NCI-H2171 treated with DMSO at 0.1 percent for 48 hours (cell line): ENCODE measurements around the gene GPC5.
"Not testable (repeated sequence)": the region's sequence is repeated elsewhere in the genome, so short reads cannot be mapped to it uniquely, and the experiment has no call there.

Experiments used
- DNase-seq: peaks from one replicate; lab custom pipeline; 2025; lab: John Stamatoyannopoulos, UW

Gene GPC5

DNA sequence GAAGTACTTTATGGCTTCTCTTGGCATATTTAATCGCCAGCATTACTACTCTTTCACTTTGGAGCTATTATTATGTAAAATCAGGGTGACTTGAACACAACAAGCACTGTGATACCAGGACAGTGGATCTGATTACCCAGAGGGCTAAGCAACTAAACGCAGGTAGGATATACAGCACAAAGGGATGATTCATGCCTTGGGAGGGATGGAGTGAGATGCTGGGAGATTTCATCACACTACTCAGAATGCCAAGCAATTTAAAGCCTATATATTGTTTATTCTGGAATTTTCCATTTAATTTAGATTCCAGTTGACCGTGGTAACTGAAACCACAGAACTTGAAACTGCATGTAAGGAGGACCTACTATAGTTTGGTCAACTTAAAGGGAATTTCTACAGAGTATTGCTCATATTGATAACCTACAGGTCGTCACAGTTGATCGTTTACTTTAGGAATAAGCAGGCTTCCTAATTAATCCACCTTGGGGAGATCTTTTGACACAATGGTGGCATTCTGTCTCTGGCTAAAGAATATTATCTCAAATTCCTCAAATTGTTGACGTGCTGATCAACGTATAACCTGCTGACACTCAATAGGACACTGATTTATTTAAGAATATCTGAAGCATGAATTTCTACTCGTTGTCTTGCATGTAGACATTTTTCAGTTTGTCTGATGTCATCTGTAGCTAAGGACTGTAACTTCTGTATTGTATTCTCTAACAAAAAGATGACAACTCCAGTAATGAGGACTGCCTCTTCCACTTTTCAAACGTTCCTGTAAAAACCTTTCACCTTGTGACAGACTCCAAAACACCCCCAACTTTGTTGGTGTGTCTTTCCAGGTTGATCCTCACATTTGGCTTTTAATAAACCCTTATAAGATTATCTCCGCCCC lies 254.2 kb downstream of the GPC5 start:
- DNase-seq = no peak

DNA sequence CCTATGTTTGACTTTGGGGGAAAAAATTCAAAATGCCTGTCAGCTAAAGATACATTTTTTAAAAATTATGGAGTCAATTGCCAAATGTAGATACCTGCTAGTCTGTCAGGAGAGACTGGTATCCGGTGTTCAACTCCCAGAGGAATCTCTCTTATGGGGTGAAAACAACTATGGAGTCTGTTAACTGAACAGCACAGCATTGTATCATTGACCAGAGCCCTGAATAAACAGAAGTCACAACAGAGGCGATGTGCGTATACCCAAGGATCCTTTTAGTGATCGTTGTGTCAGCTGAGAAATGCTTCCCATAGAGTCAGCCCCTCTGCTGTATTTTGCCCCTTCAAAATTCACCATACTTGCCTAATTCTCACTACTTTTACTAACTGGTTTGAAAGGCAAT lies 257.3 kb downstream of the GPC5 start:
- no peak for DNase-seq

- DNase-seq = no peak
Observed at GRCh38 chr13:91657283-91657682, 258.9 kb downstream of the GPC5 start.

- no peak for DNase-seq
Observed at GRCh38 chr13:91659256-91660075, 261.0 kb downstream of the GPC5 start.

GRCh38 chr13:91660076-91660415 lies 261.6 kb downstream of the GPC5 start:
- no peak for DNase-seq

GRCh38 chr13:91661692-91662490 lies 263.5 kb downstream of the GPC5 start:
- DNase-seq = no peak

DNA sequence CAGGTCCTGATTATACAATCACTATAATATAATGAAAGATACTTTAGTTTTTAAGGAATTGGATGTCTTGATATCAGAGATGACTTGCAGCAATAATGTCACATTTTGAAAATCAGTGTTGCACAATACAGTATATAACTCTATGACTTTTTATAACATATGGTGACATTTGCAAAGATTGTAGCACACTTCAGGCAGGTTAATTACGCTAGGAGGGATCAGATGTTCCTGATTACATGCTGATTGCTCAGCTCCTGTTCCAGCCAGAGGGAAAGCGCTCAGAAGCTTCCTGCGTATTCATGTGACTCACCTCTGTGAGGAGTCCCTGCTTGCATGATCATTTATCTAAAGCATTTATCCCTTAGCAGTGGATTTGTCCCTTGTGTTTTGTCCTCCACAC lies 265.6 kb downstream of the GPC5 start:
- DNase-seq = peak; percentile 92

DNA sequence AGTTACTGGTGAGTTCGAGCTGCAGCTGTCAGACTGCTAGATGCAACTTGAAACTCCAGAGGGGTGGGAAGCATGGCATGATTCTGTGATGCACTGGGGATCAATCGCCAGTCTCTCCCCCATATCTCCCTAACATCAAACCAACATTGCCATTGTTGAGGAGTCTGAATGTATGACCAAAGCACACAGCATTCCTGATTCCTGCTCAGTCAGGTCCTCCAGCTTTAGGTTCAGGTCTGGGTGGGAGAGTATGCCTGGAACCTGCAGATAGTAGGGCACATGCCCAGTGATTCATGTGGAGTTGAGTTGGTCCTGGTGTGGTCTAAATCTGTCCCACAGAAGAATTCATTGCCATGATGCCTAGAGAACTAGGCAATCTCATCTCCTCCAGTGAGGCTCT lies 269.1 kb downstream of the GPC5 start:
- no peak for DNase-seq

DNA sequence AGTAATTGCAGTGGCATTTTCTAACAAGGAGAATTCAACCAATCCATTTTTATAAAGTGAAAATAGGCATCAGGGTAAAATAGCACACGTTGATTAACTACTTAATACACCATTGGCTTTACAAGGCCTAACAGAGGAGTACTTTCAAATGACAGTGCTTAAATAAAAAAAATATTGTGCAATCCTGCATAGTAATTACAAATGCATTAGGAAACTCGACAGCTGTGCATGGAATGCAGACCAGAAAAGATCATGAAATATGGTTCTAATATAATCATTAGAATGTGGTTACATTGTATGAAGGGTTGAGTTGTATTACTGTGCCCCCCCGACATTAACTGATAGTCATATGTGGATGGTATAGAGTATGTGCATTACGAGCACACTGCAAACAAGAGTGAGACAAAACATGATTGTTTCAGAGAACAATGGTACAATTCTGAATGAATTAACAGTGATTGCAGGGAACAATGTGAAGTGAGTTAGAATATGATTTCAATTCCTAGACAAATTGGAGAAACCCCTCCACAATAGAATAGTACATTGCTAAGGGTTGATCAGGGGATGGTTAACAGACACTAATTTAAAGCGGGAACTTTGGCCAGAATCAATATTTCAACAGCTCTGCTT lies 270.6 kb downstream of the GPC5 start:
- DNase-seq = no peak

- DNase-seq = not testable (repeated sequence)
Observed at GRCh38 chr13:91674347-91674746, 275.9 kb downstream of the GPC5 start.

DNA sequence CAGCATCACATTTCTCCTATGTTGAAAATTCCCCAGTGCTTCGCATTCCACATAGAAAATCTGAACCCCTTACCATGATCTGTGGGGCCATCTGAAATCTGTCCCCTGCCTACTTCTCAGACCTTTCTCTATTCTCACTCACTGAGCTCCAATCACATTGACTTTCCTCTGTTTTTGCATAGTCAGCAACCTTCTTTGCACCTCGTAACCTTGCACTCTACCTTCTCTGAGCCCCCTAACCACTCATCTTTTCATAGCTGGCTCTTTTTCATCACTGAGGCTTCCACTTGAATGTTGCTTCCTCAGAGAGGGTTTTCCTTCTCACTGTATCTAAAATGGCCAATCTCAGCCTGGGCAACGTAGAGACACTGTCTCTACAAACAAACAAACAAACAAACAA lies 286.3 kb downstream of the GPC5 start:
- no peak for DNase-seq

- no peak for DNase-seq
Observed at GRCh38 chr13:91690944-91691343, 292.5 kb downstream of the GPC5 start.

DNA sequence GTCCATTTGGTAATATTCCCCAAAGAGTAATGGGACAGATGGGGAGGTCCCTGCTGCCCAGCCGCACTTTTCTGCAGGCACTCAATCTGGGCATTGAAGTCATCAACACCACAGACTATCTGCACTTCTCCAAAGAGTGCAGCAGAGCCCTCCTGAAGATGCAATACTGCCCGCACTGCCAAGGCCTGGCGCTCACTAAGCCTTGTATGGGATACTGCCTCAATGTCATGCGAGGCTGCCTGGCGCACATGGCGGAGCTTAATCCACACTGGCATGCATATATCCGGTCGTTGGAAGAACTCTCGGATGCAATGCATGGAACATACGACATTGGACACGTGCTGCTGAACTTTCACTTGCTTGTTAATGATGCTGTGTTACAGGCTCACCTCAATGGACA lies 295.0 kb downstream of the GPC5 start:
- DNase-seq = no peak

DNA sequence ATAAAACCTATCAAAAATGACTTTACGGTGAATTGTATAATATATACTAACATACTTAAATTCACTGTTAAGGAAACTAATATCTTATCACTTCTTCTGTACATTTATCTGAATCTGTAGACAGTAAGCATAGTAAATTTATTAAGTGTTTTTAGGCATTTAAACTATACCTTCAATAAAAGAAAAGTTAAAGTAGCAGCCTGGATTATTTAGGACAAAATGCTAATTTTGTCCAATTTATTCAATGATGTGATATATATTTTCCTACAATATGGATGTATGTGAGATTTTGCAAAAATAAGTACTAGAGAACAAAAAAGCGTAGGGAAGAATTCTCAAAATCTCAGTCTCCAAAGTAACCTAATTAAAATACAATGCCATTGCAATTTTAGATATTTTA lies 299.9 kb downstream of the GPC5 start:
- no peak for DNase-seq

GRCh38 chr13:91698767-91699166 lies 300.3 kb downstream of the GPC5 start:
- DNase-seq = no peak

GRCh38 chr13:91699863-91700262 lies 301.4 kb downstream of the GPC5 start:
- no peak for DNase-seq

DNA sequence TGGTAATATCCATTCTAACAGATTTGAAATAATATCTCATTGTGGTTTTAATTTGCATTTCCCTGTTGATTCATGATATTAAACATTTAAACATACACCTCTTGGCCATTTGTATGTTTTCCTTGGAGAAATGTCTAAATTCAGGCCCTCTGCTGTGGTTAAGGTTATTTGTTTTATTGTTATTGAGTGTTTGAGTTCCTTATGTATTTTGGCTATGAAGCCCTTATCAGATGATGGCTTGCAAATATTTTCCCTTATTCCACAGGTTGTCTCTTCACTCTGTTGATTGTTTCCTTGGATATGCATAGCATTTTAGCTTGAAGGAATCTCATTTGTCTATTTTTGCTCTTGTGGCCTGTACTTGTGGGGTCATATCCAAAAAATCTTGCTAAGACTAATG lies 303.6 kb downstream of the GPC5 start:
- DNase-seq = no peak

GRCh38 chr13:91702411-91702810 lies 304.0 kb downstream of the GPC5 start:
- DNase-seq = no peak

DNA sequence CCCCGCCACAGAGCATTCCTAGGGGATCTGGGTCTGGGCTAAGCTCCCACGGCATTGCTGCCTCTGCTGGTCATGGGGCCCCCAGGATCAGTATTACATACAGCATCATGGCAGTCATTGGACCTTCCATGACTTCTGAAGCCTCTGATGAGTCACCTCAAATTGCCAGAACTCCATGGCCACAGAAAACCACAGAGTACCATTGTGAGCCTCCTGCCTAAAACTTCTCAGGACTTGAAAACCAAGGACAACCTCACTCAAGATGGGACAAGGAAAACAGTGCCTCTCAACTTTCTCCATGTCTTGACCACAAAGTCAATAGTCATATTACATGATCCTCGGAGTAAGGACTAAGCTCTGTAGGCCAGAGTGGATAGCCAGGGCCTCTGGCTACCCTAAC lies 306.0 kb downstream of the GPC5 start:
- no peak for DNase-seq

DNA sequence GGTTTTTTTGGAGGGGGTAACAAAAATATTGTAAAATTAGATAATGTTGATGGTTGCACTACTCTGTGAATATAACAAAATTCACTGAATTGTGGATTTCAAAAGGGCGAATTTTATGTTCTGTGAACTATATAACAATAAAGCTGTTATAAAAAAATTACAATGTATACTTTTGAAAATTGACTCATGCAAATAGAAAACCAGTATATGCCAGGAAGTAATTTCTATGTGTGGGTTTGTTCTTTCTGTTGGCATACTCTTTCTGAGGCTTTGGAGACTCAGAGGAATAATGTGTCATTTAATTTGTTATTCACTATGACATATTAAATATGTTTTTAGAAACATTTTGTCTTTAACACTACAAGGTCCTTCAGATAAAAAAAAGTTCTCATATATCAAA lies 310.1 kb downstream of the GPC5 start:
- DNase-seq = no peak

DNA sequence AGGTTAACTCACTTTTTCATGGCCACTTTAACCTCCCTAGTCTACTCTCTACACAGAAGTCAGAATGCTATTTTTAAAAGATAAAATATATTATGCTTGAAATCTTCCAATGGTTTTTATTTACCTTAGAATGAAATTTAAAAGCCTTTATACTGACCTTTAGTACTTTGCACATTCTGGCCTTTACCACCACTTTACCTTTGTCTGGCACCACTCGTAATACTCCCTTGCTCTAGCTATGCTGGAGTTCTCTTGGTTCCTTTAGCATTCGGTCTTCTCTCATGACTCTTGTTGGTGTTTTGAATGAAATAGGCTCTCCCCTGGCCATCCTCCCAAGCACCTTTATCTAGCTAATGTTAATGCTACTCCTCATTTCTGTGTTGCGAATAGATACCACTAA lies 310.8 kb downstream of the GPC5 start:
- DNase-seq = no peak

- no peak for DNase-seq
Observed at GRCh38 chr13:91710733-91711132, 312.3 kb downstream of the GPC5 start.
